Stimulated activated naive CD8-positive, alpha-beta T cell treated with anti-CD3 and anti-CD28 coated beads, Interleukin-15, Interleukin-2, amounts not matched to agents 100 ng/mL and 50 ng/mL, for 24 hours (primary cell): ENCODE results near the gene EML3.

ENCODE experiments used
- H3K27ac Mint-ChIP-seq: one replicate; pipeline ENCODE4 v1.8.0; 2021; ENCODE audit warnings: mild to moderate bottlenecking, mixed read lengths
- H3K27me3 Mint-ChIP-seq: one replicate; pipeline ENCODE4 v1.8.0; 2021; ENCODE audit warnings: mixed read lengths
- H3K36me3 Mint-ChIP-seq: one replicate; pipeline ENCODE4 v1.8.0; 2021; ENCODE audit warnings: low read depth, mixed read lengths
- H3K4me1 Mint-ChIP-seq: one replicate; pipeline ENCODE4 v1.8.0; 2021; ENCODE audit warnings: low read depth, mixed read lengths
- H3K4me3 Mint-ChIP-seq: one replicate; pipeline ENCODE4 v1.8.0; 2021; ENCODE audit warnings: mild to moderate bottlenecking, mixed read lengths
- H3K9me3 Mint-ChIP-seq: one replicate; pipeline ENCODE4 v1.8.0; 2021; ENCODE audit warnings: mixed read lengths

Gene EML3

DNA sequence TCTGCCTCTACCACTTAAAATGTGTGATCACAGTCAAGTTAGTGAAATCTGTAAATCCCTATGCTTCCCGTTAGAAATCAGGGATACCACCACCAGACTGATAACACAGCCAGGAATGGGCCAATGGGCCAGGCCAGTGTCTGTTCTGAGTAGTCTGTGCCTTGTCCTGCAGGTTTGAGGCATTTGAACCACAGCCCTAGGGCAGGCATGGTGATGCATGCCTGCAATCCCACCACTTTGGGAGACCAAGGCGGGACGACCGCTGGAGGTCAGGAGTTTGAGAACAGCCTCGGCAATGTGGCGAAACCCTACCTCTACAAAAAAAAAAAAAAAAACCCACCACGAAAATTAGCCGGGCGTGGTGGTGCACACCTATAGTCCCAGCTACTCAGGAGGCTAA is 53.9 kb downstream of the EML3 start:
- H3K27me3 Mint-ChIP-seq, result no peaks in the 10 kb centered on the region
- peaks cover 69% of the 10 kb centered on the region for H3K36me3 Mint-ChIP-seq
- H3K4me3 Mint-ChIP-seq, result no peak overlapping the region
- no peaks in the 10 kb centered on the region for H3K9me3 Mint-ChIP-seq
- peaks cover 90% of the 10 kb centered on the region for H3K4me1 Mint-ChIP-seq
- peak overlapping the region; percentile 96 for H3K27ac Mint-ChIP-seq

DNA sequence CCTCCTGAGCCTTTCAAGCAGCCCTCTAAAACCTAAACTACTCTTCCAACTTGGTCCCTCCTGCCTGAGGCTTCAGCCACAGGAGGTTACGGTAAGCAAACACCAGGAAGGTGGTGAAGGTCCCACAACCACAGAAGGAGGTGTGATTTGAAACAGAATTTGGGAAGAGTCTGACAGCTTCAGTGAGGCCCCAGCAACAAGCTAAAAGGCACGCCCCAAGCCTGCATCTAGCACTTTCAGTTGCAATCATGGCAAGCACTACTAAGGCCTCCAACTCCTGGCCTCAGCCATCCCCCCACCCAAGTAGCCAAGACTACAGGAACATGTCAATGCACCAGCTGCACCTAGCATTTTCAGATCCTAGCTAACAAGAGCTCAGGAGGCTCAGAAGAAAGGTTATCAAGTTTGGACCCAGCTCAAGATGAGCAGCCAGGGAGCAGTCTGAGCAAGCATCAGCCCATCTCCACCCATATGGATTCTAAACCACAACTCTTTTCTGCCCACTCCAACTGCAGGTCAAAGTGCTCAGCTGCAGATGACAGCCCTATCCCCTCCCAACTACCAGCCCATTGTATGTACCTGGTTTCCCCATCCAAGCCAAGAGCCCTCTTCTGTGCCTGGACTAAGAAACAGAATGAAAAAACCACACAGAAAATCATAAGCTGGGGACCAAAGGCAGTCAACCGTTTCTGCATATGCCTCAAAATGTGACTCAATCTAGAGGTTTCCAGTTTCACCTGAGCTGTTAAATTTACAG is 55.5 kb downstream of the EML3 start:
- H3K4me3 Mint-ChIP-seq, result peak overlapping the region; percentile 74
- H3K27me3 Mint-ChIP-seq, result no peaks in the 10 kb centered on the region
- H3K4me1 Mint-ChIP-seq, result peaks cover 98% of the 10 kb centered on the region
- no peaks in the 10 kb centered on the region for H3K9me3 Mint-ChIP-seq
- H3K27ac Mint-ChIP-seq, result peak overlapping the region; percentile 96
- H3K36me3 Mint-ChIP-seq, result peaks cover 57% of the 10 kb centered on the region

GRCh38 chr11:62556108-62556874 is 56.3 kb downstream of the EML3 start:
- peaks cover 99% of the 10 kb centered on the region for H3K4me1 Mint-ChIP-seq
- no peaks in the 10 kb centered on the region for H3K27me3 Mint-ChIP-seq
- H3K27ac Mint-ChIP-seq, result peak overlapping the region; percentile 96
- peak overlapping the region; percentile 74 for H3K4me3 Mint-ChIP-seq
- no peaks in the 10 kb centered on the region for H3K9me3 Mint-ChIP-seq
- peaks cover 50% of the 10 kb centered on the region for H3K36me3 Mint-ChIP-seq

- no peaks in the 10 kb centered on the region for H3K27me3 Mint-ChIP-seq
- H3K4me1 Mint-ChIP-seq, result peaks cover 100% of the 10 kb centered on the region
- no peaks in the 10 kb centered on the region for H3K9me3 Mint-ChIP-seq
- peak overlapping the region; percentile 74 for H3K4me3 Mint-ChIP-seq
- peaks cover 44% of the 10 kb centered on the region for H3K36me3 Mint-ChIP-seq
- H3K27ac Mint-ChIP-seq, result peak overlapping the region; percentile 96
Measured at GRCh38 chr11:62555464-62556107, 57.0 kb downstream of the EML3 start.

GRCh38 chr11:62554387-62555167 is 58.0 kb downstream of the EML3 start:
- peaks cover 99% of the 10 kb centered on the region for H3K4me1 Mint-ChIP-seq
- peak overlapping the region; percentile 96 for H3K27ac Mint-ChIP-seq
- H3K27me3 Mint-ChIP-seq, result no peaks in the 10 kb centered on the region
- H3K4me3 Mint-ChIP-seq, result peak overlapping the region; percentile 32
- no peaks in the 10 kb centered on the region for H3K9me3 Mint-ChIP-seq
- peaks cover 34% of the 10 kb centered on the region for H3K36me3 Mint-ChIP-seq

- H3K9me3 Mint-ChIP-seq, result no peaks in the 10 kb centered on the region
- peaks cover 93% of the 10 kb centered on the region for H3K4me1 Mint-ChIP-seq
- H3K4me3 Mint-ChIP-seq, result peak overlapping the region; percentile 49
- peak overlapping the region; percentile 96 for H3K27ac Mint-ChIP-seq
- H3K36me3 Mint-ChIP-seq, result peaks cover 27% of the 10 kb centered on the region
- H3K27me3 Mint-ChIP-seq, result no peaks in the 10 kb centered on the region
Measured at GRCh38 chr11:62553839-62554361, 58.7 kb downstream of the EML3 start.

DNA sequence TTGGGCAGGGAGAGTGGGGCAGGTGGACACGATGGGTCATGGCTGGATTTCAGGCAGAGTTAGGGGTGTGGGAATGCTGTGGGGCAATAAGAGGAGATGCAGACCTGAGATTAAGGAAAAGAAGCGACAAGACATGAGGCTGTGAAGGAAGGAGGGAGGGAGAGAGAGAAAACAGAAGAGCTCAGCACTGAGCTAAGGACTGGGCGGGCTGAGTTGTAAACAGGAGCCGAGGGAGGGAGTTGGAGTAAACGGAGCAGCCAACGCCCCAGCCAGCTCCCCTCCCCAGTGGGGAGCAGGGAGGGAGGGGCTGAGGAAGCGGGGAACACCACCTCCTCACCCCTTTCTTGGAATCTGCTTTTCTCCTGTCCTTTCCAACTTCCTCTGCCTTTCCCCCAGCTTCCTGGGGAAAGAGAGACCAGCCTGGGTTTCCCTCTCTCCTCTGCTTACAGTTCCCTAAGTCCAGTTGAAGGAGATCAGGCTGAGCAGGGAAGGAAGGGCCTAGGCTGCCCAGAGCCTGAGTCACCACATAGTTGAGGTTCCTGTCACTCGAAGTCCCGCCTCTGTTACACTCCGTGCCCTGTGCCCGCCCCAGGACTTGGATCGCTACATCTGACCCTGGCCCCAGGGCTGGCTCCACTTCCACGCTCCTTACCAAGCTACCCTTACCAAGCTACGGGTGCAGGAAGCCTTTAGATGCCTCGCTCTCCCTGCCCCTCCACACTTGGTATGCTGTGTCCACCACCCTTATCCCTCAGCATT is 59.3 kb downstream of the EML3 start:
- H3K9me3 Mint-ChIP-seq, result no peaks in the 10 kb centered on the region
- H3K27ac Mint-ChIP-seq, result peak overlapping the region; percentile 96
- peak overlapping the region; percentile 49 for H3K4me3 Mint-ChIP-seq
- peaks cover 90% of the 10 kb centered on the region for H3K4me1 Mint-ChIP-seq
- H3K36me3 Mint-ChIP-seq, result peaks cover 22% of the 10 kb centered on the region
- no peaks in the 10 kb centered on the region for H3K27me3 Mint-ChIP-seq

DNA sequence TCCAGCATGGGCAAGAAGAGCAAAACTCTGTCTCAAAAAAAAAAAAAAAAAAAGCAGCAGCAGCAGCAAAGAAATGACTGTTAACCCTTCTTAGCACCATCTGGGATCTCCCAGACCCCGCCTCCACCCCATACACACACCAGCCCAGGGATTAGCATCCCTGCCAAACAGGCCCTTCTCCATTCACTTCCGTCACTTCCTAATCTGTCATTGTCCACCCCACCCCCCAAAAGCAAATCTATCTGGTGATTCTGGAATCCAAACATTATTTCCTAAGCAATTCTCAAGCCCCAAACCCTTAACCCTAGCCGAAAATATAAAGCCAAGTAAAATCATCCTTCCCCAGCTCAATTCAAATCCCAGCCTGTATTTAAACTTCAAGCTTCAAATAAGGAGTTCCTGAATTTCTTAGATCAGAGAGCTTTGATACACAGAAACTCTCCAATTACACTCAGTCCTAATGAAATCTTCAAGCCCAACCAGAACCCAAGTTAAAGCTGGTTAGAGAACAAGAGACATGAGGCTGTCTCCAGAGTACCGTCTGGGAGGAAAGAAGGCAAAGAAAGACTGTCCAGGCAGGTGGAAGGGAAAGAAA is 60.0 kb downstream of the EML3 start:
- H3K27me3 Mint-ChIP-seq, result no peaks in the 10 kb centered on the region
- peaks cover 90% of the 10 kb centered on the region for H3K4me1 Mint-ChIP-seq
- peak overlapping the region; percentile 49 for H3K4me3 Mint-ChIP-seq
- H3K27ac Mint-ChIP-seq, result peak overlapping the region; percentile 96
- peaks cover 17% of the 10 kb centered on the region for H3K36me3 Mint-ChIP-seq
- no peaks in the 10 kb centered on the region for H3K9me3 Mint-ChIP-seq
